DND-41 (cell line): ENCODE results near the gene TGFBR2.

Source experiments
- ATAC-seq: fragments of 200-7000 bp; cut with Tn5 transposase; 3 replicates; pipeline ENCODE4 v1.9.1; 2021; ENCODE audit warnings: low read depth; ENCODE audit not compliant: insufficient read depth
- DNase-seq: peaks from one replicate; pipeline ENCODE4 v3.0.0-alpha.2; 2020
- H2AFZ ChIP-seq: 2 replicates; pipeline ENCODE4 v1.6.0; 2012; ENCODE audit warnings: low read depth, low read length
- H3K27ac ChIP-seq: 2 replicates; pipeline ENCODE4 v1.5.1; 2012; ENCODE audit warnings: low read length, inconsistent platforms
- H3K27me3 ChIP-seq: fragments of 200-600 bp; sonication (generic); 2 replicates; pipeline ENCODE4 v1.6.0; 2012; ENCODE audit warnings: low read length, mild to moderate bottlenecking, inconsistent platforms; ENCODE audit not compliant: insufficient read depth, poor library complexity
- H3K36me3 ChIP-seq: 2 replicates; pipeline ENCODE4 v1.5.1; 2012; ENCODE audit warnings: low read length, inconsistent platforms; ENCODE audit not compliant: insufficient read depth
- H3K4me1 ChIP-seq: 2 replicates; pipeline ENCODE4 v1.5.1; 2012; ENCODE audit warnings: mild to moderate bottlenecking, low read length; ENCODE audit not compliant: insufficient read depth
- H3K4me2 ChIP-seq: 2 replicates; pipeline ENCODE4 v1.6.0; 2012; ENCODE audit warnings: mild to moderate bottlenecking, moderate library complexity, low read length, inconsistent platforms; ENCODE audit not compliant: insufficient read depth
- H3K4me3 ChIP-seq, 2 experiments: fragments of 200-600 bp in 1 of 2; shearing (Covaris generic) in 1 of 2; 2 replicates each; pipeline ENCODE4 v1.5.1; 2012 to 2016; ENCODE audit warnings: inconsistent platforms in 2 of 2, low read length in 2 of 2, mild to moderate bottlenecking in 2 of 2, low read depth in 1 of 2, moderate library complexity in 1 of 2
- H3K79me2 ChIP-seq: 2 replicates; pipeline ENCODE4 v1.6.0; 2012; ENCODE audit warnings: low read length, inconsistent platforms; ENCODE audit not compliant: insufficient read depth
- H3K9ac ChIP-seq: 2 replicates; pipeline ENCODE4 v1.6.0; 2012; ENCODE audit warnings: low read depth, mild to moderate bottlenecking, inconsistent platforms, low read length, moderate library complexity
- H3K9me3 ChIP-seq: 2 replicates; pipeline ENCODE4 v1.5.1; 2012; ENCODE audit warnings: low read length, moderate library complexity, mild to moderate bottlenecking, inconsistent platforms; ENCODE audit not compliant: insufficient read depth, severe bottlenecking
- H4K20me1 ChIP-seq: 2 replicates; pipeline ENCODE4 v1.6.0; 2012; ENCODE audit warnings: low read length; ENCODE audit not compliant: insufficient read depth
- EZH2 ChIP-seq: IDR thresholded peaks from 3 replicates; pipeline ENCODE4 v1.6.1; 2012; ENCODE audit warnings: borderline replicate concordance, low read depth, mild to moderate bottlenecking, moderate library complexity, low read length, inconsistent platforms; ENCODE audit not compliant: severe bottlenecking
- TF ChIP-seq, protein P1 (sequence below): IDR thresholded peaks from 2 replicates; pipeline ENCODE4 v1.5.1; 2012; ENCODE audit warnings: borderline replicate concordance, low read length, moderate library complexity, mild to moderate bottlenecking; ENCODE audit not compliant: poor library complexity, severe bottlenecking; ENCODE audit errors: extremely low read depth

TGFBR2 gene

GRCh38 chr3:30616347-30617027 is 10.1 kb downstream of the TGFBR2 start:
- TF ChIP-seq EZH2, result no peak
- TF ChIP-seq, protein P1, sequence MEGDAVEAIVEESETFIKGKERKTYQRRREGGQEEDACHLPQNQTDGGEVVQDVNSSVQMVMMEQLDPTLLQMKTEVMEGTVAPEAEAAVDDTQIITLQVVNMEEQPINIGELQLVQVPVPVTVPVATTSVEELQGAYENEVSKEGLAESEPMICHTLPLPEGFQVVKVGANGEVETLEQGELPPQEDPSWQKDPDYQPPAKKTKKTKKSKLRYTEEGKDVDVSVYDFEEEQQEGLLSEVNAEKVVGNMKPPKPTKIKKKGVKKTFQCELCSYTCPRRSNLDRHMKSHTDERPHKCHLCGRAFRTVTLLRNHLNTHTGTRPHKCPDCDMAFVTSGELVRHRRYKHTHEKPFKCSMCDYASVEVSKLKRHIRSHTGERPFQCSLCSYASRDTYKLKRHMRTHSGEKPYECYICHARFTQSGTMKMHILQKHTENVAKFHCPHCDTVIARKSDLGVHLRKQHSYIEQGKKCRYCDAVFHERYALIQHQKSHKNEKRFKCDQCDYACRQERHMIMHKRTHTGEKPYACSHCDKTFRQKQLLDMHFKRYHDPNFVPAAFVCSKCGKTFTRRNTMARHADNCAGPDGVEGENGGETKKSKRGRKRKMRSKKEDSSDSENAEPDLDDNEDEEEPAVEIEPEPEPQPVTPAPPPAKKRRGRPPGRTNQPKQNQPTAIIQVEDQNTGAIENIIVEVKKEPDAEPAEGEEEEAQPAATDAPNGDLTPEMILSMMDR, result no peak
- H3K79me2 ChIP-seq, result peaks cover 100% of the 10 kb centered on the region
- H3K27ac ChIP-seq, result peak overlapping the region; percentile 15; the same call in 1 of the 2 replicates
- ATAC-seq, result no peak
- H2AFZ ChIP-seq, result no peak overlapping the region
- H3K27me3 ChIP-seq, result no peaks in the 10 kb centered on the region
- no peak for DNase-seq
- no peaks in the 10 kb centered on the region for H3K9me3 ChIP-seq
- H3K36me3 ChIP-seq, result peaks cover 15% of the 10 kb centered on the region
- H3K4me3 ChIP-seq, result no peak overlapping the region
- no peak overlapping the region for H3K4me2 ChIP-seq
- peaks cover 45% of the 10 kb centered on the region for H3K4me1 ChIP-seq
- no peak overlapping the region for H3K9ac ChIP-seq
- peaks cover 42% of the 10 kb centered on the region for H4K20me1 ChIP-seq

DNA sequence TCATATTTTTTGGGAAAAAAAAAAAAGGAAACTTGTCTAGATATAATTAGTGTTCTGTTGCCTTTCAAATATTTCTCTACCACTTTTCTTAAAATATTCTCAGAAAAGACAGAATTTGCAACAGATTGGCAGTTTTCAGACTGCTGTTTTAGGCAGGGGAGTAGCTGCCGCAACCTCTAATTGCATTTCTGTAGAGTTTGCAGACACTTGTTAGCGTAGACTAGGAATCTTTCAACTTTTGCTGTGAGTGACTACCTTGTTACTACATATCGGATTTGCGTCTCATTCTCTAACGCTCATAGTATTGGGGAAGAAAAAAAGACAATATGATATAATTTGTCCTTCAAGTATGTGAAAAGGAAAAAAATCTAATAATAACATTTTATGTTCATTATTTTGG is 10.7 kb downstream of the TGFBR2 start:
- Histone ChIP-seq H3K27ac (no peak overlapping the region), H3K36me3 (peaks cover 18% of the 10 kb centered on the region), H3K9me3 (no peaks in the 10 kb centered on the region), H3K4me3 (no peak overlapping the region), H4K20me1 (peaks cover 37% of the 10 kb centered on the region), H3K4me1 (peaks cover 39% of the 10 kb centered on the region), H3K27me3 (no peaks in the 10 kb centered on the region), H3K79me2 (peaks cover 100% of the 10 kb centered on the region), H3K9ac (no peak overlapping the region), H2AFZ (no peak overlapping the region), H3K4me2 (no peak overlapping the region)
- TF ChIP-seq, protein P1, result no peak
- no peak for TF ChIP-seq EZH2
- DNase-seq, result no peak
- ATAC-seq, result no peak

DNA sequence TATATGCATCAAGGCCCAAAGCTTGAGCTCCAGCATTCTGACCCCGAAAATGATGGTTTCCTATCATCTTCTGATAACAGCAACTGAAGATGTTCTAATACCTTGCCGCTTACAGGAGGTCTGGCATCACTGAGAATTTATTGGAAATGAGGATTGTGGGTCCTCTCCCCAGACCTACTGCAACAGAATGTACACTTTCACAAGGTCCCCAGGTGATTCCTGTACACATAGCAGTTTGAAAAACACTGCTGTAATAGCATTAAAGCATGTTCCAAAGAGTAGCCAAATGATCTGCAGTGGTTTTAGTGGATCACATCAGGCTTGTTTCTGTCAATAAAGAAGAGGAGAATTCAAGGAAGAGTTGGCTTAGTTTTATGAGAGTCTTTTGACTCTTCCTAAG is 11.3 kb downstream of the TGFBR2 start:
- no peak for DNase-seq

More for the DNA sequence above, 11.3 kb downstream of the TGFBR2 start:
- no peak for TF ChIP-seq EZH2
- TF ChIP-seq, protein P1, result no peak
- no peak overlapping the region for H3K4me2 ChIP-seq
- peaks cover 18% of the 10 kb centered on the region for H3K36me3 ChIP-seq
- H3K4me1 ChIP-seq, result peaks cover 34% of the 10 kb centered on the region
- no peaks in the 10 kb centered on the region for H3K27me3 ChIP-seq
- no peak overlapping the region for H3K4me3 ChIP-seq
- H3K27ac ChIP-seq, result no peak overlapping the region
- no peak overlapping the region for H3K9ac ChIP-seq
- H2AFZ ChIP-seq, result no peak overlapping the region
- peaks cover 99% of the 10 kb centered on the region for H3K79me2 ChIP-seq
- H3K9me3 ChIP-seq, result no peaks in the 10 kb centered on the region
- no peak for ATAC-seq
- H4K20me1 ChIP-seq, result peaks cover 32% of the 10 kb centered on the region
